ENCODE results near the gene PRR35.

PRR35 gene

DNA sequence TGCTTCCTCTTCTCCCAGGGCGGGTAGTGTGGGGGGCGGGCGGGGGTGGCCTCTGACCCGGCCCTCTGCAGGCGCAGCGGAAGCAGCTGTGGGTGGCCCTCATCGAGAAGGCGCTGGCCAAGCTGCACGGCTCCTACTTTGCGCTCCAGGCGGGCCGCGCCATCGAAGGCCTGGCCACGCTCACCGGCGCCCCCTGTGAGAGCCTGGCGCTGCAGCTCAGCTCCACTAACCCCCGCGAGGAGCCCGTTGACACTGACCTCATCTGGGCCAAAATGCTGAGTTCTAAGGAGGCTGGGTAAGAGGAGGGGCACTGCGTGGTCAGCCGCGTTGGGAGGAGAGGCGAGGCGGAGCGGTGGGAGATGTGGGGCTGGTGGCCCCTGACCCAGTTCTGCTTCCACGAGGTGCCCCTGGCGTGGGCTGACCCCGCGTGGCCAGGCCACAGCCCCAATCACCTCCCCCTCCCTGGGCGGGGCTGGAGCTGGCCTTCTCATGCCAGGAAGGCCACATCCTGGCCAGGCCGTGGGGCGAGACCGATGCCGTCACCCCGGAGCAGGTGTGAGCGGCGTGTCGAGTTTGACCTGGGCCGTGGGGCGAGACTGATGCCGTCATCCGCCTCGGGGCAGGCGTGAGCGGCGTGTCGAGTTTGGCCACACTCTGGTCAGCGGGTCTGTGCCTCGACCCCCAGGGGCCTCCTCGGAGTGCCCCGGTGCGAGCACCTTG lies 10.5 kb upstream of the PRR35 start:
- DNase-seq (ENCODE audit: low read depth): no peak

DNA sequence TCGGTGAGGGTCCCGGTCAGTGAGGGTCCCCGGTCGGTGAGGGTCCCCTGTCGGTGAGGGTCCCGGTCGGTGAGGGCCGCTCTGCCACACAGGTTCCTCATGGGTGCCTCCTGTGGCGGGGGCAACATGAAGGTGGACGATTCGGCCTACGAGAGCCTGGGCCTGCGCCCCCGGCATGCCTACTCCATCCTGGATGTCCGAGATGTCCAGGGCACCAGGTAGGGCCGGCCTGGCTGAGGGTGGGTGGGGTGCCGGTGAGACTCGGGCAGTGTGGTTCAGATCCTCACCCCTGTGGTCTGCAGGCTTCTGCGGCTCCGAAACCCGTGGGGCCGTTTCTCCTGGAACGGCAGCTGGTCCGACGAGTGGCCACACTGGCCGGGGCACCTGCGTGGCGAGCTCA lies 9.0 kb upstream of the PRR35 start:
- no peak for DNase-seq (ENCODE audit: low read depth)

GRCh38 chr16:552171-552570 lies 8.0 kb upstream of the PRR35 start:
- no peak for DNase-seq (ENCODE audit: low read depth)

- no peak for DNase-seq (ENCODE audit: low read depth)
Measured at GRCh38 chr16:553601-554296, 6.4 kb upstream of the PRR35 start.

DNA sequence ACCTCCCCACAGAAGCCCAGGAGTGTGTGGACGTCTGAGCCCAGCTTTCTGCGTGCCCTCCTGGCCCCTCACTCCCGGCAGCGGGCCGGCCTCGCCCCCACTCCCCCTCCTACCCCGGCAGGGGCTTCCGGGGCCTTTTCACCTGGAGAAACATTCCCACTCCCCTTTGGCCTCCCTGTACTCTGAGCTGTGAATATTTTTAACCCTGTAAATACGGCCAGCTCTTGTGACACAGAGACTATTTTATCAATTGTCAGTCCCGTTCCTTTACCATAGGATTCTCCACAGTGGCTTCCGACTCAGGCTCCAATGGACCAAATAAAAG lies 5.9 kb upstream of the PRR35 start:
- no peak for DNase-seq (ENCODE audit: low read depth)

DNA sequence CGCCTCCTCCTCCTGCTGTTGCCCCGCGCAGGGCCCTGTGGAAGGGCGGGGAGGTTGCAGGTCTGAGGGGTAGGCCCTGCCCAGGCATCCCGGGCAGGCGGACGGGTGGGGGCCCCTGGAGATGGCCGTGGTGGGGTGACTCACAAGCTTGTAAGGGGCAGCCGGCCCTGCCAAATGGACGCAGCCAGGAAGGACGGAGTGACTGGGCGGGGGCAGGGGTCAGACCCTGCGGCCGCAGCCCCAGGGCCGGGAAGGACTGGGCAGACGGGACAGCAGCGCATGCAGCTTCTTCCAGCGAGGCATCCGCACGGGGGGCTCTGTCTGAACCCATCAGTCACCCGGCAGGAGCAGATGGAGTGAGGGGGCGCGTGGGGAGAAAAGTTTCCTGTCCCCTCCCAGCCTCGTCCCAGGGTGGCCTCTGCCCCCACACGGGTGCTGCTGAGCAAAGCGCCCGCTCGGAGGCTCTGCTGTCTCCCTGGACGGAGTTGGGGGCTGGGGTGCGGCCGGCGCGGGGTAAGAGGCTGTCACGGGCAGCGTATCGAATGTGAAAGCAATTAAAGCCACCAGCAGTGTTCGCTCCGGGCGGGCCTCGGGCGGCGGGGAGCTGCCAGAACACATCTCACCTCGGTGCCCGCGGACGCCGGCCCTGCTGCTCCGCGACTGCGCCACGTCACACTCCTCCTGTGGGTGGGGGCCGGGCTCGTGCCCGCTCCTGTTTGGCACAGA lies 5.4 kb upstream of the PRR35 start:
- no peak for DNase-seq (ENCODE audit: low read depth)

DNA sequence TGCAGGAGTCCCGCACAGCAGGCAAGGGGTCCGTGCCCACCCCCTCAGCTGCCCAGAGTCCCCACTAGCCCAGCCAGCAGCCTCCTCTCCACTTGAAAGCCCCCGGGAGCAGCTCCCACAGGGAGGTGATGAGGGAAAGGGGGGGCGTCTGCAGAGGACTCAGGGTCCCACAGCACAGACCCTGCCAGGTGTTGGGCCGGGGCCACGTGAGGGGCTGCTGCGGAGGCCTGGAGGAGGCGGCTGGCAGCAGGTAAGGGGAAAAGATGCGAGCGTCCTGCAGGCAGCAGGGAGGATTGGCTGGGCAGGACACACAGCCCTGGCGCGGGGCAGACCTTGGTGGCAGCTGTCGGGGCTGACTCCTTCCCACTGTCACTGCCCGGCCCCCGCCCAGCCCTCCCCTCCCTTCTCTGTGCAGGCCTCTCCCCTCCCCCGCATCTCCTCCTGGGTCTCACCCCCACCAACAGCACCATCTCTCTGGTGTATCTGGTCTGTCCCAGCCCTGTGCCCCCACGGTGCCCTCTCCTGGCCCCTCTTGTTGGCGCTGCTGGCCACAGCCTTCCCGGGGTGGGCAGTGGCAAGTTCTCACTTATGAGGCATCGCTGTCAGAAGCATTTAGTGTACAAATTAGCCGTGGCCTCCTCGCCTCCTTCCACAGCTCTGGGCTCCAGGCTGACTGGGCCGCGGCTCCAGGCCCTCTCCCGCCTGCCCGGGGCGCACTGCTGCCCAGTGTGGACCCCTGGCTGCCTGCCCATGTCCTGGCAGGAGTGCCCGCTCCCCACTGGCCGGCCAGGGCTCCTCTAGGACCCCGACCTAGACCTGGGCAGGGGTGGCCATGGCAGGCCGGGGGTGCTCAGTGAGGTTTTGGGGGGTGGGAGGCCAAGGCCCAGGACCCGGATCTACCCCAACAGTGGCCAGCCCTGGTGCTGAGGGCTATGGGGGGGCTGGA lies 4.4 kb upstream of the PRR35 start:
- DNase-seq (ENCODE audit: low read depth): no peak

DNA sequence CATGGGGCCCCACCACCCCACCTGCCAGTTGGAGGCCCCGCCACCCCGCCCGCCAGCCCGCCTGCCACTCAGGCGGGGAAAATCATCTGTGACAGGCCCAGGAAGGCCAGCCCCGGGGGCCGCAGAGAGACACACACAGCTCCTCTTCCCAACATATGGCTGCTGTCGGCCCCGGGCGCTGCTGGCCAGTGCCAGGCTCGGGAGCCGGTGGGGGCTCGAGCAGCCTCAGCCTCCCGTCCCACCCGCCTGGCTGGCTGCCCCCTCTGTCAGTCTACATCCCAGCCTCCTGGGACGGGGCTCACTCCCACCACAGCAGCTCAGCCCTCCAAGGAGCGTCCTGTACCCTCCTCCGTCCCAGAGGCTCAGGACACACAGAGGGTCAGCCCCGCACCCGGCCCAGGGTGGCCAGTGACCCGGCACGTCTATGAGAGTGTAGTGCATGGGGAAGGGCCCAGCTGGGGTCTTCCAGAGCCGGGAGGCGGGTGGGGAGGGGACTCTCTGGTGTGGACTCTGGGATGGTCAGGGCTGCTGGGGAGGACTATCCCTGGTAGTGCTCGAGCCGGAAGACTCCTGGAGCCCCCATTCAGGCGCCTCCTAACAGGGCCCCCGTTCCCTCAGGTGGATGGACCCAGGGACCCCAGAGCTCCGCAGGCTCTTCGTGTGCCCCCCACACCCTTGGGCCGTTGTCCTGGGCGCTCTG lies 3.6 kb upstream of the PRR35 start:
- no peak for DNase-seq (ENCODE audit: low read depth)

- DNase-seq (ENCODE audit: low read depth): no peak
Measured at GRCh38 chr16:557463-558297, 2.5 kb upstream of the PRR35 start.

DNA sequence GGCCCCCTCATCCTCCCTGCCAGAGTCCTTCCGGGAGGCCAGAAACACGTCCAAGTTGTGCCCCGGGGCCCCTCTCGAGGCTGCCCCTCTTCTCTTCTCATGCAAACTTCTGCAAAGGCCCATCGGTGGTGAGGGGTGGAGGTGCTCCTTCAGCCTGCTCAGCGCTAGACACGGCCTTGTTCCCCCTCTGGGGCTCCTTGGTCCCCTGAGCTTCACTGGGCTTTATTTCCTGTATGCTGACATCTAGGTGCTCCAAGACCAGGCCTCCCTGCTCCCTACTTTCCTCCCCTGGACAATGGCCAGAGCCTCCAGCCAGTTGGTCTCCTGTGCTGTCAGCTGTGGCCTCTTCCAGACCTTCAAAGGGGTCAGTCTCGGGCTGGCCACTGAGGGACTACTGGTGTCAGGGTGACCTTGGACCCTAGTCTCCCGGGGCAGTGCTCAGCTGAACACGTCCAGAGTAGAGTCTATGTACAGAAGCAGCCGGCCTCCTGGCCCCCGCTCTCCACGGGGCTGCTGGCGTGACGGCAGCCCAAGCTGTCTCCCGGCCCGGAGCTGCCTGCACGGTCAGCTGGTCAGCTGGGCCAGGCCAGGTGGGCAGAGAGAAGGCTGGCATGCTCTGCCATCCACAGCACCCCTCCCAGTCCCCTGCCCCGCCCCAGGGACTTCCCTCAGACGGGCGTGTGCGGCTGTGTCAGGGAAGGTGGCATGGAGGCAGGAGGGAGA lies 1.7 kb upstream of the PRR35 start:
- DNase-seq (ENCODE audit: low read depth): no peak

DNA sequence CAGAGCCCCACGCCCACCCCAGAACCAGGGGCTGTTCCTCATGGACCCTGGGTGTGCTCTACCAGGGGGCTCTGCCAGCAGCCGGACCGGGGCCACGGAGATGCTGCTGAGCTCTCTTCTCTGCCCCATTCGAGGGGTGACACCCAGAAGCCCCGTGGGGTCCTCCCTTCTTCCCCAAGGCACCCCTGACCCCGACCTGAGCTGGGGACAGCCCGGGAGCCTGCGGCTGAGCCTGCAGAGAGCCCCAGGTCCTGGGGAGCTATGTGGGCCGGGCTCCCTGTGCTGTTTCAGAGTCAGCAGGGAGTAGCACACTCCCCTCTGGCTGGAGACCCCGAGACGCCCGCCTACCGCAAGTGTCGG lies 1.2 kb upstream of the PRR35 start:
- no peak for DNase-seq (ENCODE audit: low read depth)

DNA sequence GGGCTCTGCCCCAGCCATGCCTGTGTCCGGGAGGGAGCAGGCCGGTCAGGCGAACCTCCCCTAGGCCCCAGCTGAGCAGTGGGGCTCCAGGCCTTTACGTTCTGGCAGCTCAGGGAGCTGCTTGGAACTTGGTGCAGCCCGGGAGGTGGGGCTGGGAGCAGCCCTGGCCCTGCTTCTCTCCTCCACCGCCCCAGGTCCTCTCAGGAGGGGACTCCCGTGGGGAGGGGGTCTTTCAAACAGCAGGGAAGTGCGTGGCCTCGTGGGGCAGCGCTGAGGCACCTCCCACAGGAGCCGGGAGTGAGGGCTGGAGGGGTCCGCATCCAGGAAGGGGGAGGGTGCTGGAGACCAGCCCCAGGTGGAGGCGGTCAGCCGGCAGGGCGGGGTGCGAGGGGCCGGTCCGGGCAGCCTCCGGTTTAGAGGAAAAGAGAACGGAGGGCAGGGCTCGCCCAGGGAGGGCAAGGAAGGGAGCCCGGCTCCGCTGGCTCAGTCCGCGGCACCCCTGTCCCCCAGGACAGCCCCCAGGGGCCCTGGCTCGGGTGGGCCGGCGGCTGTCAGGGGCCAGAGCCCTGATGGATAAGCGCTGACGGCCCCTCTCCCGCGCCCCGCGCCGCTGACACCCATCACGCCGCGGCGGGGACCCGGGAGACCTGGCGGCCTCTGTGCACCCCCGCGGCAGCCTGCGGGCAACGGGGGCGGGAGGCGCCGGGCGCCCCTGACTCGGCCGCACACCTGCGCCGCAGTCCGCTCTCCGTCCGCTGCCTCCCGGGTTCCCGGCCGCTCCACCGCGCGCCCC lies 587 bp upstream of the PRR35 start:
- DNase-seq (ENCODE audit: low read depth): no peak

GRCh38 chr16:560701-561412 lies 663 bp downstream of the PRR35 start:
- DNase-seq (ENCODE audit: low read depth): no peak

GRCh38 chr16:561413-561794 lies 1.2 kb downstream of the PRR35 start:
- DNase-seq (ENCODE audit: low read depth): no peak

DNA sequence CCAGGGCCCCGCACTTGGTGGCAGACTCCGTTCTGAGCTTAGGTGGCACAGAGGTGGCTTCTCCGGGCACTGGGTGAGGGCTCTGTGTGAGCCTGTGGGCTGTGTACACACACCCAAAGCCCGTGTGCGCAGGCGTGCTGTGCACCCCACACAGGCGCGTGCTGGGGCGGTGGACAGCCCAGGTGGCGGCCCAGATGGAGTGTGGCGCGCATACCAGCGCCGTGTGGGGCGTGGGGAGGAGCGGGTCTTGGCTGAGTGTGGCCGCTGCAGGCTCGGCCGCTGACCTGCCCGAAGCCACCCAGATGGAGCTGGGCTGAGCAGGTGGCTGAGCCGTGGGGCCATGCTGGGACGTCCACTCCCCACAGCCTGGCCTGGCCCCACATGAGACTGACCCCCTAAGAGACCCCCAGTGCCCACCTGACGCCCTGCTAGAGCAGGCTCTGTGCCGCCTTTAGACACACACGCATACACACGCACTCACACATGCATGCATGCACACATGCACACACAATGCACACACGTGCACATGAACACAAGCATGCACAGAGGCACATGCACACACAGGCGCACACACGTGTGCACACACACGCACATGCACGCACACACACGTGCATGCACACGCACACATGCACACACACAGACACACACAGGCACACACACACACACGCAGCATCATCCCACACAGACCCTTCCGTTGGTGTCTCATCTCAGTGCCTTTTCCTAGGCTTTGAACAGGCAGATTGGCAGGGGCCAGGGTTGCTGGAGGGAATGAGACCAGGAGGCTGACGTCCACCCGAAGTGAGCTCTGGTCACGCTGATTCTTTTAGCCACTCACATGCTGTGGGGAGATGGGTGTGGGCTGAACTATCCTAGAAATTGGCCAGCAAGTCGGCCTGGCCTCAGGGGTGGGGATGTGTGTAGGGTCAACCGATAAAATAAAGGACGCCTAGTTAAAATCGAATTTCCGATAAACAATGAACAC lies 2.1 kb downstream of the PRR35 start:
- no peak for DNase-seq (ENCODE audit: low read depth)

- DNase-seq (ENCODE audit: low read depth): no peak
Measured at GRCh38 chr16:563072-563644, 3.0 kb downstream of the PRR35 start.

All from activated T-helper 1 cell treated with Interleukin-2 at 50 U/mL for 16 hours (primary cell).